WTC11 (cell line): Measurements from ENCODE around the gene PMF1. TPM values are rescaled to one million over a fixed set of nuclear protein-coding genes. Genes with fewer than 3 reads are reported as not detected.

Source experiments
- ATAC-seq: fragments of 200-7000 bp; cut with Tn5 transposase; 2 replicates; pipeline ENCODE4 v1.10.0; 2021; ENCODE audit warnings: mild to moderate bottlenecking, moderate library complexity
- CTCF ChIA-PET: fragments of 300-600 bp; sonication (Branson Sonifier 250); formaldehyde crosslinking; loops from one replicate; lab custom pipeline; 2021; ENCODE audit warnings: antibody characterized with exemption; lab: Charles Lee
- POLR2A ChIA-PET: fragments of 350-600 bp; sonication (Branson Sonifier 250); formaldehyde crosslinking; loops from one replicate; lab custom pipeline; 2021; ENCODE audit warnings: antibody characterized with exemption; lab: Charles Lee
- DNase-seq: peaks from one replicate; pipeline ENCODE4 v3.0.0; 2021; ENCODE audit warnings: low spot score
- H3K27ac Mint-ChIP-seq: 2 replicates; pipeline ENCODE4 v1.8.0; 2021; ENCODE audit warnings: mixed read lengths
- H3K27me3 Mint-ChIP-seq: 2 replicates; pipeline ENCODE4 v1.8.0; 2021; ENCODE audit warnings: low read depth, mild to moderate bottlenecking, moderate library complexity, mixed read lengths
- H3K36me3 Mint-ChIP-seq: 2 replicates; pipeline ENCODE4 v1.8.0; 2021; ENCODE audit warnings: mixed read lengths
- H3K4me1 Mint-ChIP-seq: 2 replicates; pipeline ENCODE4 v1.8.0; 2022; ENCODE audit warnings: mixed read lengths
- H3K4me3 Mint-ChIP-seq: 2 replicates; pipeline ENCODE4 v1.8.0; 2021; ENCODE audit warnings: mild to moderate bottlenecking, moderate library complexity, mixed read lengths
- H3K9me3 Mint-ChIP-seq: 2 replicates; pipeline ENCODE4 v1.8.0; 2021; ENCODE audit warnings: mixed read lengths
- CREM ChIP-seq: sonication (generic); formaldehyde crosslinking; IDR thresholded peaks from 2 replicates; pipeline ENCODE4 v1.8.1; 2022; ENCODE audit warnings: mild to moderate bottlenecking, missing genetic modification reagents, moderate library complexity
- ESRRA ChIP-seq: sonication (generic); formaldehyde crosslinking; IDR thresholded peaks from 2 replicates; pipeline ENCODE4 v1.8.1; 2022; ENCODE audit warnings: mild to moderate bottlenecking, missing genetic modification reagents, borderline replicate concordance
- FOXK1 ChIP-seq: sonication (generic); formaldehyde crosslinking; IDR thresholded peaks from 2 replicates; pipeline ENCODE4 v1.8.0; 2022; ENCODE audit warnings: mild to moderate bottlenecking, moderate library complexity, missing genetic modification reagents
- IRF2 ChIP-seq: sonication (generic); formaldehyde crosslinking; IDR thresholded peaks from 2 replicates; pipeline ENCODE4 v1.8.0; 2022; ENCODE audit warnings: low read depth, missing genetic modification reagents, borderline replicate concordance
- MXD4 ChIP-seq: fragments of 250-450 bp; sonication (Bioruptor Pico); IDR thresholded peaks from 2 replicates; pipeline ENCODE4 v1.8.0; 2021; ENCODE audit warnings: mild to moderate bottlenecking, moderate library complexity, borderline replicate concordance
- RELA ChIP-seq: sonication (generic); formaldehyde crosslinking; IDR thresholded peaks from 2 replicates; pipeline ENCODE4 v1.8.1; 2022; ENCODE audit warnings: missing genetic modification reagents, mild to moderate bottlenecking, borderline replicate concordance
- TCF7 ChIP-seq: sonication (generic); formaldehyde crosslinking; IDR thresholded peaks from 2 replicates; pipeline ENCODE4 v1.8.0; 2022; ENCODE audit warnings: mild to moderate bottlenecking, low read depth, missing genetic modification reagents, moderate library complexity
- TP53 ChIP-seq: sonication (generic); formaldehyde crosslinking; IDR thresholded peaks from 2 replicates; pipeline ENCODE4 v1.8.1; 2023; ENCODE audit warnings: mild to moderate bottlenecking, missing genetic modification reagents
- ZNF121 ChIP-seq: sonication (generic); formaldehyde crosslinking; IDR thresholded peaks from 2 replicates; pipeline ENCODE4 v1.8.0; 2023; ENCODE audit warnings: missing genetic modification reagents
- ZNF416 ChIP-seq: fragments of 250-450 bp; sonication (Bioruptor Pico); IDR thresholded peaks from 2 replicates; pipeline ENCODE4 v1.9.0; 2021; ENCODE audit warnings: mild to moderate bottlenecking, inconsistent platforms
- ZNF423 ChIP-seq: fragments of 250-450 bp; sonication (Bioruptor Pico); IDR thresholded peaks from 2 replicates; pipeline ENCODE4 v2.1.2; 2022; ENCODE audit warnings: mild to moderate bottlenecking, moderate library complexity
- total RNA-seq: library from RNA; stranded (reverse); gene quantifications from 3 replicates; pipeline ENCODE4 v1.2.3, GENCODE V29; 2021
- TF ChIP-seq, protein P1 (sequence below): fragments of 250-450 bp; sonication (Bioruptor Pico); IDR thresholded peaks from 2 replicates; pipeline ENCODE4 v1.9.0; 2021; ENCODE audit warnings: mild to moderate bottlenecking
- TF ChIP-seq, protein P2 (sequence below): sonication (generic); formaldehyde crosslinking; IDR thresholded peaks from 2 replicates; pipeline ENCODE4 v1.8.1; 2022; ENCODE audit warnings: missing genetic modification reagents, borderline replicate concordance
- TF ChIP-seq, protein P3 (sequence below): sonication (generic); formaldehyde crosslinking; IDR thresholded peaks from 2 replicates; pipeline ENCODE4 v1.8.1; 2022; ENCODE audit warnings: low read depth, mild to moderate bottlenecking, moderate library complexity, missing genetic modification reagents, borderline replicate concordance
- TF ChIP-seq, protein P4 (sequence below): sonication (generic); formaldehyde crosslinking; IDR thresholded peaks from 2 replicates; pipeline ENCODE4 v1.8.1; 2023; ENCODE audit warnings: mild to moderate bottlenecking, missing genetic modification reagents
- TF ChIP-seq, protein P5 (sequence below): sonication (generic); formaldehyde crosslinking; IDR thresholded peaks from 2 replicates; pipeline ENCODE4 v1.8.0; 2023; ENCODE audit warnings: missing genetic modification reagents, mild to moderate bottlenecking, borderline replicate concordance

The PMF1 gene
- total RNA-seq, 1 experiment from 2014 or later, result 129 TPM

DNA sequence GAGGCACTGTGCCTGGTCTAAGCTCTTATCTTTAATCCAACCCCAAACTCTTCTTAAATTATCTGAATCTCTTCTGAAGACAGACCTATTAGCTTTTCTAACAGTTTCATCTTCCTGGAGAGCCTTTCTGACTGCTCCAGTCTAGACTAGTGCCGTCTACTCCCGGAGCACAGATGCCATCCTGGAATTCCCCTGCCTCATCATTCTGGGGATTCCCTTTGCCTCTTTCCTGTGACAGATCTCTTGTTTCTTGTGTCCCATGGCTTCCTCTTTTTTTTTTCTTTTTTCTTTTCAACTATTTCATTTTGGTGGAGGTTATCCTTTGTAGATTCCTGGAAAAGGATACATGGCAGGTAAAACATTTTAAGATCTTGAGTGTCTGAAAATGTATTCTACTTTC is 47.7 kb upstream of the PMF1 start:
- 0 out of 2 replicates have a peak, but pooled peaks cover 4% of the 10 kb centered on the region for H3K36me3 Mint-ChIP-seq
- peaks cover 22% of the 10 kb centered on the region for H3K4me1 Mint-ChIP-seq
- ChIA-PET CTCF (interaction anchor here (1.5 to 1.9 kb wide), 3 partner anchors 19 to 60 kb away, joined by 3 to 6 read pairs (median 6); no protein-coding TSS in a partner anchor), POLR2A (interaction anchor here (1.0 kb wide), 1 partner anchor 48 kb away, joined by 3 read pairs; the partner anchor contains the start of gene PMF1)
- H3K27ac Mint-ChIP-seq, result no peak overlapping the region
- H3K27me3 Mint-ChIP-seq, result no peaks in the 10 kb centered on the region
- no peaks in the 10 kb centered on the region for H3K9me3 Mint-ChIP-seq
- no peak overlapping the region for H3K4me3 Mint-ChIP-seq
- TF ChIP-seq MXD4 (no peak), RELA (no peak), ZNF423 (CRISPR knock-in tag) (no peak), ZNF416 (no peak), TCF7 (CRISPR knock-in tag) (no peak), TP53 (CRISPR knock-in tag) (no peak), ZNF121 (CRISPR knock-in tag) (no peak), IRF2 (CRISPR knock-in tag) (no peak), CREM (no peak), FOXK1 (CRISPR knock-in tag) (no peak), ESRRA (CRISPR knock-in tag) (no peak)
- TF ChIP-seq, protein P1, sequence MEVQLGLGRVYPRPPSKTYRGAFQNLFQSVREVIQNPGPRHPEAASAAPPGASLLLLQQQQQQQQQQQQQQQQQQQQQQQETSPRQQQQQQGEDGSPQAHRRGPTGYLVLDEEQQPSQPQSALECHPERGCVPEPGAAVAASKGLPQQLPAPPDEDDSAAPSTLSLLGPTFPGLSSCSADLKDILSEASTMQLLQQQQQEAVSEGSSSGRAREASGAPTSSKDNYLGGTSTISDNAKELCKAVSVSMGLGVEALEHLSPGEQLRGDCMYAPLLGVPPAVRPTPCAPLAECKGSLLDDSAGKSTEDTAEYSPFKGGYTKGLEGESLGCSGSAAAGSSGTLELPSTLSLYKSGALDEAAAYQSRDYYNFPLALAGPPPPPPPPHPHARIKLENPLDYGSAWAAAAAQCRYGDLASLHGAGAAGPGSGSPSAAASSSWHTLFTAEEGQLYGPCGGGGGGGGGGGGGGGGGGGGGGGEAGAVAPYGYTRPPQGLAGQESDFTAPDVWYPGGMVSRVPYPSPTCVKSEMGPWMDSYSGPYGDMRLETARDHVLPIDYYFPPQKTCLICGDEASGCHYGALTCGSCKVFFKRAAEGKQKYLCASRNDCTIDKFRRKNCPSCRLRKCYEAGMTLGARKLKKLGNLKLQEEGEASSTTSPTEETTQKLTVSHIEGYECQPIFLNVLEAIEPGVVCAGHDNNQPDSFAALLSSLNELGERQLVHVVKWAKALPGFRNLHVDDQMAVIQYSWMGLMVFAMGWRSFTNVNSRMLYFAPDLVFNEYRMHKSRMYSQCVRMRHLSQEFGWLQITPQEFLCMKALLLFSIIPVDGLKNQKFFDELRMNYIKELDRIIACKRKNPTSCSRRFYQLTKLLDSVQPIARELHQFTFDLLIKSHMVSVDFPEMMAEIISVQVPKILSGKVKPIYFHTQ (CRISPR knock-in tag), result no peak
- TF ChIP-seq, protein P2, sequence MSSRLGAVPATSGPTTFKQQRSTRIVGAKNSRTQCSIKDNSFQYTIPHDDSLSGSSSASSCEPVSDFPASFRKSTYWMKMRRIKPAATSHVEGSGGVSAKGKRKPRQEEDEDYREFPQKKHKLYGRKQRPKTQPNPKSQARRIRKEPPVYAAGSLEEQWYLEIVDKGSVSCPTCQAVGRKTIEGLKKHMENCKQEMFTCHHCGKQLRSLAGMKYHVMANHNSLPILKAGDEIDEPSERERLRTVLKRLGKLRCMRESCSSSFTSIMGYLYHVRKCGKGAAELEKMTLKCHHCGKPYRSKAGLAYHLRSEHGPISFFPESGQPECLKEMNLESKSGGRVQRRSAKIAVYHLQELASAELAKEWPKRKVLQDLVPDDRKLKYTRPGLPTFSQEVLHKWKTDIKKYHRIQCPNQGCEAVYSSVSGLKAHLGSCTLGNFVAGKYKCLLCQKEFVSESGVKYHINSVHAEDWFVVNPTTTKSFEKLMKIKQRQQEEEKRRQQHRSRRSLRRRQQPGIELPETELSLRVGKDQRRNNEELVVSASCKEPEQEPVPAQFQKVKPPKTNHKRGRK (CRISPR knock-in tag), result no peak
- TF ChIP-seq, protein P3, sequence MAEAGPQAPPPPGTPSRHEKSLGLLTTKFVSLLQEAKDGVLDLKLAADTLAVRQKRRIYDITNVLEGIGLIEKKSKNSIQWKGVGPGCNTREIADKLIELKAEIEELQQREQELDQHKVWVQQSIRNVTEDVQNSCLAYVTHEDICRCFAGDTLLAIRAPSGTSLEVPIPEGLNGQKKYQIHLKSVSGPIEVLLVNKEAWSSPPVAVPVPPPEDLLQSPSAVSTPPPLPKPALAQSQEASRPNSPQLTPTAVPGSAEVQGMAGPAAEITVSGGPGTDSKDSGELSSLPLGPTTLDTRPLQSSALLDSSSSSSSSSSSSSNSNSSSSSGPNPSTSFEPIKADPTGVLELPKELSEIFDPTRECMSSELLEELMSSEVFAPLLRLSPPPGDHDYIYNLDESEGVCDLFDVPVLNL, result no peak
- TF ChIP-seq, protein P4, sequence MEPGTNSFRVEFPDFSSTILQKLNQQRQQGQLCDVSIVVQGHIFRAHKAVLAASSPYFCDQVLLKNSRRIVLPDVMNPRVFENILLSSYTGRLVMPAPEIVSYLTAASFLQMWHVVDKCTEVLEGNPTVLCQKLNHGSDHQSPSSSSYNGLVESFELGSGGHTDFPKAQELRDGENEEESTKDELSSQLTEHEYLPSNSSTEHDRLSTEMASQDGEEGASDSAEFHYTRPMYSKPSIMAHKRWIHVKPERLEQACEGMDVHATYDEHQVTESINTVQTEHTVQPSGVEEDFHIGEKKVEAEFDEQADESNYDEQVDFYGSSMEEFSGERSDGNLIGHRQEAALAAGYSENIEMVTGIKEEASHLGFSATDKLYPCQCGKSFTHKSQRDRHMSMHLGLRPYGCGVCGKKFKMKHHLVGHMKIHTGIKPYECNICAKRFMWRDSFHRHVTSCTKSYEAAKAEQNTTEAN (CRISPR knock-in tag), result no peak
- TF ChIP-seq, protein P5, sequence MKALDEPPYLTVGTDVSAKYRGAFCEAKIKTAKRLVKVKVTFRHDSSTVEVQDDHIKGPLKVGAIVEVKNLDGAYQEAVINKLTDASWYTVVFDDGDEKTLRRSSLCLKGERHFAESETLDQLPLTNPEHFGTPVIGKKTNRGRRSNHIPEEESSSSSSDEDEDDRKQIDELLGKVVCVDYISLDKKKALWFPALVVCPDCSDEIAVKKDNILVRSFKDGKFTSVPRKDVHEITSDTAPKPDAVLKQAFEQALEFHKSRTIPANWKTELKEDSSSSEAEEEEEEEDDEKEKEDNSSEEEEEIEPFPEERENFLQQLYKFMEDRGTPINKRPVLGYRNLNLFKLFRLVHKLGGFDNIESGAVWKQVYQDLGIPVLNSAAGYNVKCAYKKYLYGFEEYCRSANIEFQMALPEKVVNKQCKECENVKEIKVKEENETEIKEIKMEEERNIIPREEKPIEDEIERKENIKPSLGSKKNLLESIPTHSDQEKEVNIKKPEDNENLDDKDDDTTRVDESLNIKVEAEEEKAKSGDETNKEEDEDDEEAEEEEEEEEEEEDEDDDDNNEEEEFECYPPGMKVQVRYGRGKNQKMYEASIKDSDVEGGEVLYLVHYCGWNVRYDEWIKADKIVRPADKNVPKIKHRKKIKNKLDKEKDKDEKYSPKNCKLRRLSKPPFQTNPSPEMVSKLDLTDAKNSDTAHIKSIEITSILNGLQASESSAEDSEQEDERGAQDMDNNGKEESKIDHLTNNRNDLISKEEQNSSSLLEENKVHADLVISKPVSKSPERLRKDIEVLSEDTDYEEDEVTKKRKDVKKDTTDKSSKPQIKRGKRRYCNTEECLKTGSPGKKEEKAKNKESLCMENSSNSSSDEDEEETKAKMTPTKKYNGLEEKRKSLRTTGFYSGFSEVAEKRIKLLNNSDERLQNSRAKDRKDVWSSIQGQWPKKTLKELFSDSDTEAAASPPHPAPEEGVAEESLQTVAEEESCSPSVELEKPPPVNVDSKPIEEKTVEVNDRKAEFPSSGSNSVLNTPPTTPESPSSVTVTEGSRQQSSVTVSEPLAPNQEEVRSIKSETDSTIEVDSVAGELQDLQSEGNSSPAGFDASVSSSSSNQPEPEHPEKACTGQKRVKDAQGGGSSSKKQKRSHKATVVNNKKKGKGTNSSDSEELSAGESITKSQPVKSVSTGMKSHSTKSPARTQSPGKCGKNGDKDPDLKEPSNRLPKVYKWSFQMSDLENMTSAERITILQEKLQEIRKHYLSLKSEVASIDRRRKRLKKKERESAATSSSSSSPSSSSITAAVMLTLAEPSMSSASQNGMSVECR (CRISPR knock-in tag), result no peak
- DNase-seq (no peak), ATAC-seq (no peak)
